Stimulated activated CD4-positive, alpha-beta T cell treated with anti-CD3 and anti-CD28 coated beads, TNF-alpha, amount 100 ng/mL, for 1 hour (primary cell): Measurements from ENCODE around the gene OSBPL5.

Source experiments
- DNase-seq, 3 donors: peaks; one replicate each; pipeline ENCODE4 v3.0.0-alpha.2; 2020; ENCODE audit warnings: low read depth in 3 of 3, low spot score in 1 of 3

The OSBPL5 gene

DNA sequence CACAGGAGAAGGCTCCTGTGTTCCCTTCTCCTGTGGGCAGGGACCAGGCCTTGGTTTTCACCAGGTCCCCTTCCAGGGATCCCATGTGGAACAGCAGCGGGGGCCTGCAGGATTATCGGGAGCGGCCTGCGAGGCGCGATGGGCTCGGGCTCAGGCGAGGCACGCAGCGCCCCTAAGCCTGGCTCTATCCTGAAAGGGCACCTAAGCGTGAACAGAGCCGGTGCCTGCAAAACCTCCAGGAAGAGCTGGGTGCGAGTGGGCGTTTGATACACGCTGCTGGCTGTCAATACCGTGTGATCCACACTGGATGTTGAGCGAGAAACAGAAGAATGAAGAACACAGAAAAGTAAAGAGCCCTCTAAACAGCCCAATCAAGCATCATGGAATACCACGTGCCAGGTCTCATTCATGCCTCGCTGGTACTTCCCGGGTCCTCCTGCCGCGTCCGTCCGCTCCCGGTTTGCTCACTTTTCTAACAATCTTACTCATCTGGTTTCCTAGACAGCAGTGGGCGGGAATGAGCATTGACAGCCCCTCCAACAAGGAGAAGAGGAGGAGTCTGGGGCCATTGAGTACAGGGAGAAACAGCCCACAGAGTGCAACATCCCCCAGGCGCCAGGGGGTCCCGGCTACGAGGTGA, 12.5 kb downstream of the OSBPL5 start:
- no peak for DNase-seq

DNA sequence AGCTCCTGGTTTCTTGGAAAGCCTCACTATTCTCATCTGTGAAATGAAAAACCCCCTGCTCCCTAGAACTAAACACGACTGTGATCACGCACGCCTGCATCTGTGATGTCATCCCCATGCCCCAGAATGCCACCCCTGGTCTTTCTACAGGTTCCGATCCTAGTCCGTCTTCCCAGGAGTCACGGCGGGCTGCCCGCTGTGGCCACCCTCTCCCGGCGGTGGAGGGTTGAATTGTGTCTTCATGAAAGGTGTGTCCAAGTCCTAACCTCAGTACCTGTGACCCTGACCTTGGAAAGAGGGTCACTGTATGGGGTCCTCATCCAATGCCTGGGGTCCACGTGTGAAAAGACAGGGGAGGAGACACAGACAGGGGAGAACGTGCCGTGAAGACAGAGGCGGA, 14.4 kb downstream of the OSBPL5 start:
- no peak for DNase-seq

DNA sequence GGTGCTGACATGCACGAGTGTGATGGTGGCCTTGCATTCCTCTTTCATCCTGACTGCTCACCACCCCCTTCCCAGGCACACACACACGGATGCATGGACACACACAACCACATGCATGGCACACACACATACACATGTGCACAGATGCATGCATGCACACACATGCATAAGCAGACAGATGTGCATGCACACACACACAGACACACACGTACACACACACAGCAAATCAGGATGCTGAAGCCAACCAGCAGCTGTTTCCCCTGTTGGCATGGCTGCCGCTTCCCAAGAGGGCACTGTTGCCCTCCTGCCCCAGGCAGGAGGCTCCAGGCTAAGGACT, 15.3 kb downstream of the OSBPL5 start:
- no peak for DNase-seq

- no peak for DNase-seq
These were observed 15.9 kb downstream of the OSBPL5 start for GRCh38 chr11:3148990-3149851.

DNA sequence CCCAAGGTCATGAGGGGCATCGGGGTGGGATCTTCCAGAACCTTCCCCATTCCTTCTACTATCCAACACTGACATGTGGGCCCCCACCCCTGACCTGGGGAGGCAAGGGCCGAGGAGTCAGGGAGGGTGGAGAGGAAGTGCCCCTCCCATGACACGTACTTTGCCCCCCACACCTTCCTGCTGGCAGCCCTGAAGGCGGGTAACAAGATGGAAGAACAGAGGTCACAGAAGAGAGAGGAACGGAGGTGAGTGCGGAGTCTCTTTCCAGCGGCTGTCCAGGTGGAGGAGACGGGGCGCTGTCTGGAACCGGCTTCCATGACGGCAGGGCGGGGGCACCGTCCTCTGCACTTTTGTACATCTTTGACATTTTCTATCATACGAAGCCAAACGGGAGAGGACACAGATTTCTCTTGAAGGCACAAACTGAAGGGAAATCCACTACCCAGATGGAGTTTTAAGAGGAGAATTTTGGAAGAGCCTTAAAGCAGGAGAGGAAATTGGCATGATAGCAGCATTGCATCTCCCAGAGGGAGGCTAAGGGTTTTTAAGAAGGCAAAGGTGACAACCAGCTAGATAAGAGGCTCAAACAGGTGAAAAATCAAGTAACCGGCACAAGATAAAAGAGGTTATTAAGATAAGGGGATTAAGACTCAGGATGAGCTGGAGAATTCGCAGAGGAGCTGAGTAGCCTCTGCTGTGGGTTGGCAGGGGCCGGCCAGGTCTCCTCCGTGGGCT, 16.7 kb downstream of the OSBPL5 start:
- DNase-seq = no peak

DNA sequence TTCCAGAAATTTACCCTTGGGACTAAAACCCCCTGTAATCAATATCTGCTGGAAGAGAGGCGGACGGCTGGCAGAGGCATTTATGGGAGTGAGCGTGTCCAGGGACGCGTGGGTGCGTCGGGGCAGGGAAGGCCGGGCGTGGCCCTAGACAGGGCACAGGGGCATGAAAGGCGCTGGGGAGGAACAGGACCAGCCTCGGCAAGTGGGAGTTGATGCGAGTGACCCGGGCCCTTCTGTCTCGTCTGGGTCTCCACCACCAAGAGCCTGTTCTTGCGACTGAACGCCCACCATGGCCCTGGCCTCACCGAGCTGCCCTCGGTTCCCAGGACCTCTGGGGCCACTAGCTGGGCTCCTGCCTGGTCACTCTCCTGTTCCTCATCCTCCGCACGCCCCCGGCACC, 17.5 kb downstream of the OSBPL5 start:
- no peak for DNase-seq

- no peak for DNase-seq
These were observed 17.9 kb downstream of the OSBPL5 start for GRCh38 chr11:3147257-3147619.

GRCh38 chr11:3146612-3147256, 18.4 kb downstream of the OSBPL5 start:
- no peak for DNase-seq

- no peak for DNase-seq
These were observed 19.9 kb downstream of the OSBPL5 start for GRCh38 chr11:3145206-3145520.

DNA sequence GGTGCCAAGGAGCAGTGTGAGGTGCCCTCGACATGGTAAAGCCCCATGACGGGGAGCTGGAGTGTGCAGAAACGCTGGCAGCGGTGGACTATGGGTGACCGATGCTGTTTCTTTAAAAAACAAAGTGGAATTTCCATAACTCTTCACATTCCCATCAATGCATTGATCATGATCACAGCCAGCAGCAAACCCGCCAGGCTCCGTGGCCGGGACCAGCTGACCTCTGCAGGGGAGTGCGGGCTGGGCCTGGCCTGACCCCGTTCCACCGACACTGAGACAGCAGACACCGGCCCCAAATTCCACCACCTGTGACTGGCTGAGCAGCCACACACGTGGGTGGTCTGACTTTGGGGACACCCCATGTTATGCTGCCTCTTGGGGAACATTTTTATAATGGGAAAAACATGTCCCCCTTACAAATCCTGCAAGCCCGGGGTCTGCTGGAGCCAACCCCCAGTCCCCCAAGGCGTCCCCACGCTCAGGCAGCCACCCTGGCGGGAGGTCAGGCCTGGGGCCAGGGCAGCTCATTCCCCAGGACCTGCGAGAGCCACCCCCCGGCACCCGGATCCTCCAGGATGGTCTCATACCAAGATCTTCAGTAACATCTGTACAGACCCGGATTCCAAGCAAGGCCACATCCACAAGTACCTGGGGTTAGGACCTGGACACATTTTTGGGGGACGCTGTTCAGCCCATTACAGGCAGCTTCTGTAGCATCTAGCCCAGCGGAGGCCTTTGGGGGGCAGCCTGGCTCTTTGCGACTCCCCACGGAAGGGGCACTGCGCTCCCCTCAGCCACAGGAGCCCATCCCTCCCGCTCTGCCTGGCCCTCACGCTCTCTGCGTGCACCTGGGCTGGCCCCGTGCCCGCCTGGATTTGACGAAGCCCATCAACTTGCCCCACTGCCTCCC, 20.6 kb downstream of the OSBPL5 start:
- DNase-seq = no peak

DNA sequence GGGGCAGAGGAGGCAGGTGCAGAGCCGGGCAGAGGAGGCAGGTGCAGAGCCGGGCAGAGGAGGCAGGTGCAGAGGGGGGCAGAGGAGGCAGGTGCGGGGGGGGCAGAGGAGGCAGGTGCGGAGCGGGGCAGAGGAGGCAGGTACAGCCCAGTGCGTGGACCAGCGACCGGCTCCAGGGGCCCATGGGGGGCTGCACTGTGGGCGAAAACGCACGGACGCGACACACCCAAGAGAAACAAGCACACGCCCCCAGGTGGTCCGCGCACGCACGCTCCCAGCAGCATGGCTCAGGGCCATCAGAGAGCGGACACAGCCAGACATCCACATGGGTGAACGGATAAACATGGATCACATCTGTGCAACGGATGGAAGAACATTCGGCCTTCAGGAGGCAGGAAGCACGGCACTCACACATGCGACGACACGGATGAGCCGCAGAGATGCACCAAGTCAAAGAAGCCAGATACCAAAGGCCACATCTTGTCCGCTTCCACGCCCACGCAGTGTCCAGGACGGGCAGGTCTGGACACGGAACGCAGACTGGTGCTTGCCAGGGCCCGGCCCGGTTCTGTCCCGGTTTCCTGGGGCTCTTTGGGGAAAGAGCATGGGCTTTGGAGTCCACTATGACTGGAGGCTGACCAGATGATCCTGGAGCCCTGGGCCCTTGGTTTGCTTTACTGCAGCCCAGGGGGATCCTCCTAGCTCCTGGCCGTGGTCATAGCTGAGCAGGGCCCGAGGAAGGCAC, 21.8 kb downstream of the OSBPL5 start:
- no peak for DNase-seq

DNA sequence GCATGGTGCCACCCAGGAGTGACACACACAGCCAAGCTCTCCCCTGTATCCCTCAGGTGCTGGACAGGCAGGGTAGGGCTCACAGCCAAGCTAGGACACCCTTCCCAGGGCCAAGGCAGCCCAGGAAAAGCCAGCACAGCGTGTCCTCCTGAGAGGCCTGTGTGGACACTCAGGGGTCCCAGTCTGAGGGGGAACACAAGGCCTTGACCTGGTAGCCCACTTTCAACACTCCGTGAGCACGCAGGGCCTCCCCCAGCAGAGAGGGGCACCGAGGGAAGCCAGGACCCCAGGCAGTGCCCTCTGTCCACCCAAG, 24.9 kb downstream of the OSBPL5 start:
- DNase-seq = no peak

DNA sequence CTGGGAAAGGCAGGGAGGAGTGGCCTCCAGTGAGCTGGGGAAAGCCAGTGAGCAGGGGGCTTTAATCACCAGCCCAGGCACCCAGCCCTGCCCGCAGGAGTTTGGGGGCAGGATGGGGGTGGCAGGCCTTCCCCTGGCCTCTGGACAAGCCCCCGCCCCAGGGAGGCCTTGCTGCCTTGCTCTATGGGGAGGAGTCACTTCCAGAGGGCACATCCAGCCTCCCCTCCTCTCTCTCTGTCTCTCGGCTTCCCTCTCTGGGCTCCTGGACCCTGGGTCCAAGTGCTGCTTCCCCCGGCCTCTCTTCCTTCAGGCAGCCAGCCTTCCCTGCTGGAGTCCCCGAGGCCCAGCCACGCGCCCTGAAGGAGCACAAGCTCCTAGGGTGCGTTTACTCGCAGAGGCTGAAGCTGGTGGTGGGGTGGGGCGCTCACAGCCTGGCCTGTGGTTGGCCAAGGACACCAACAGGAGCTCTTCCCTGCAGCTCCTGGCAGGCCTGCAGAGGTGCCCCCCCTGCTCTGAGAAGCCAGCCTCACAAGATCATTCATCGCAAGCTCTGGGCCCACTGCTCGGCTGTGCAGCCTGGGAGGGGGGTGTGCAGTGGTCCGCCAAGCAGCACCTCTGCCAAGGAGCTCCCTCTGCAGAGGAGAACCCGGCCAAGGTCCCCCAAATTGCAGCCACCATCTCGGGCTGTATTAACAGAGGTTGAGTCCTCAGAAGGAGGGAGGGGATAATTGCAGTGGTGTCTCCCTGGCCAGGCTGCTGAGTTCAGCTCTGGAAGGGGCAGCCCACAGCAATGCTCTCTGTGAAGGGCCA, 25.4 kb downstream of the OSBPL5 start:
- no peak for DNase-seq

DNA sequence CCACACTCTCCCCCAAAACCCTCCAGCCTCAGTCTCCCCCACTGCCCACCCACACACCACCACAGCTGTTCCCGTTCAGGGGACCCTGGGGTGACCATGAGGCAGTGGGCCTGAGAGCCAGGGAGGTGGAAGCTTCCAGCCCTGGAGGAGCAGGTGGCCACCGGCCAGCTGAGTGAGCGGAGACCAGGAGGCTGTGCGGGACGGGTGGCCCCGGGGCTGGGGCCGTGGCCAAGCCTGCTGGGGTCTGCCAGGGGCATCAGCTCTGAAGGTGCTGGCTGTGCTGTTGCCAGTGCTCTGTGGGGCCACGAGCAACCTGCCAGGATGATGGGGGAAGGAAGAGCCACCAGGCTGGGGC, 26.0 kb downstream of the OSBPL5 start:
- DNase-seq = no peak

DNA sequence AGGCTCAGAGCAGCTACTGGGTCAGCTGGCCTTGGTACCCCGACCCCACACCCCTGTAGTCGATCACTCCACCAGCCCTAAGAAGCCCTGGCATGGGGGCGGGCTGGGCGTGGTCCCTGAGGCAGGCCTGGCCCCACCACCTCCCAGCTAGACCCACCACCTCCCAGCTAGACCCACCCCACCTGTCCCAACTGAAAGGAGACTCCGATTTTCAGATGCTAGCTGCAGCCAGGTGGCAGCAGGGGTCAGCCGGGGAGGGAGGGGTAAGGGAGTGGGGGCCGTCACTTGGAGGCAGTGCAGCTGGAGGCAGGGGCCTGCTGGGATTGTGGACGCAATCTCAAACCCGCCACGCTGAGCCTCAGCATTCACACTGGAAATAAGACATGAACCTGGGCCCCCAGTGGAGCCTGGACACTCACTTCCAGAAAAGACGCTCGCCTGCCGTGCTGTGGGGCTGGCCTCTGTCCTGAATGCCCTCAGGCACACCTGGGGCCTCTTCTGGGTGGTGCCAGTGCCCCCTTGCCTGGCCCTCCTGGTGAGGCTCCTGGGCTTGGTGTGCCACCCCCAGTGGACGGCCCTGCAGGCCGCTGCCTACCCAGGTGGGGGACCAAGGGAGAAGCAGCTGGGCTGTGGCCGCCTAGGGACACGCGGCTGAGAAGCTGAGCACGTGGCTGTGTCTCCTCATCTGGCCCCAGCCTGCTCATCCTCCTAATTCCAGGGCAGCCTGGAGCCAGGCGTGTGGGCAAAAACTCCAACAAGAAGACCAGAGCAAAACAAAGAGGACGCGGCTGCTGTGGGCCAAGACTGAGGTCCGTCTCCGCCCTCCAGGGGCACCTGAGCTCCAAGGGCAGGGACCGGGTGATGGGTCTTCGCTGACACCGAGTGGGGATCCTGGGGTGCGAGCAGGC, 26.7 kb downstream of the OSBPL5 start:
- DNase-seq = no peak

DNA sequence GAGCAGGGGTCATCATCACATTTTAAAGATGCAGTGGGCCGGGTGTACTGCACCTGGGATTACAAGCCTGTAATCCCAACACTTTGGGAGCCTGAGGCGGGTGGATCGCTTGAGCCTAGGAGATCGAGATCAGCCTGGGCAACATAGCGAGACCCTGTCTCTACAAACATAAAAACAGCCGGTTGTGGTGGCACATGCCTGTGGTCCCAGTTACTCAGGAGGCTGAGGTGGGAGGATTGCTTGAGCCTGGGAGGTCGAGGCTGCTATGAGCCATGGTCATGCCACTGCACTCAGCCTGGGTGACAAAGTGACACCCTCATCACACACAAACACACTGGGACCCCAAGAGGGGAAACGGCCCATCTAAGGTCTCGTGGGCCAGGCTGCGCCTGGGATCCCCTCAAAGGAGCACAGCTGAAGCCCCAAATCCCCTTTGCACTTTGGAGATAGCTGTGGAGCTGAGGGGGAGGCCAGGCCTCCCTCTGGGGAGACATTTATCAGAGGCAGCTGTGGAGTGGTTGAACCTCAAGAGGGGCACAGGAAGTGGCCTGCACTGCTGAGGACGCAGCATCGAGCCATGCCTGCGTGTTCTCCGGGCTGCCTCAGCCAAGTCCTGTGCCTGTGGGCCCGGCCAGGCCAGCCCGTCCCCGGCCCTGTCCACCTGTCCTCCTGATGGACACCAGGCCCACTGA, 27.5 kb downstream of the OSBPL5 start:
- no peak for DNase-seq

DNA sequence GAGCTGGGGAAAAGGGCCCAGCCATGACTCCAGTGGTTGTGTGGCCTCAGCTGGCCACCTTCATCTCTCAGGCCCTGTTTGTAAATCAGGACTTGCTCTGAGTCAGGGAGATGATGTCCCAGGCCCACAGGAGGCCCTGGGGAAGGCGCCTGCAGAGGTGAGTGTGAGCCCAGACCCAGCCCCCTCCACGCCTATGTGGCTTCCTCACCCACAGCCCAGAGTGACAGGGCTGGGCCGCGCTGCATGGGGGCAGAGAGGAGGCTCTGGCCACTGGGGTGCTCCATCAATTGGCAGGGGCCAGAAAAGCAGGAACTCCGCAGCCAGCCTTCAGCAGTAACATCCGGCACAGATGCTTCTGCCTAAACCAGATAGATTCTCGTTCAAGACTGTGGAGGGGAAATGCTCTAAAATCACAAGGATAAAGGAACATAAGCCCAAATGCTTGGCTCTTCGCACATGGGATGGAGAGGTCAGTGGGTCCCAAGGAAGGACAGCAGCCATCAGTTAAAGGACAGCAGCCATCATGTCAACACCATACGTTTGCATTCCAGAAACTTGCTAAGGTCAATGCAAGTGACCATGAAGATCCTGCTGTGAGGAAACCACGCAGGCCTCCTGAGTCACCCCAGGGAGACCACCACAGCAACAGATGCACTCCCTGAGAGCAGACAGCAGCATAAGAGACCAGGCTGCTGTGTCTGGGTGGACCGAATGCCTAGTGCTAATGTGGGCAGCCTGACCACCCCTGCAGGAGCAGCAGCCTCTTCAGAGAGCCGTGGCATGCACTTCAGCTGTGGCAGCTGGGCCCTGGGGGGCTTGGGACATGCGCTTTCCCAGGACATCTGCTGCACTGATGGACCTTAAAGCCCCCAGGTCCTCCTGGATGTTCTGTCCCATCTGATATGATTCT, 28.3 kb downstream of the OSBPL5 start:
- DNase-seq = no peak
